GM12874 (cell line): ENCODE data around the gene PDCD2.

Experiments
- TF ChIP-seq, protein P1 (sequence below): IDR thresholded peaks from 2 replicates; pipeline ENCODE4 v1.5.1; 2011; ENCODE audit warnings: low read depth, mild to moderate bottlenecking, control low read depth, low read length, moderate library complexity; ENCODE audit not compliant: insufficient read depth

PDCD2 gene, protein sequence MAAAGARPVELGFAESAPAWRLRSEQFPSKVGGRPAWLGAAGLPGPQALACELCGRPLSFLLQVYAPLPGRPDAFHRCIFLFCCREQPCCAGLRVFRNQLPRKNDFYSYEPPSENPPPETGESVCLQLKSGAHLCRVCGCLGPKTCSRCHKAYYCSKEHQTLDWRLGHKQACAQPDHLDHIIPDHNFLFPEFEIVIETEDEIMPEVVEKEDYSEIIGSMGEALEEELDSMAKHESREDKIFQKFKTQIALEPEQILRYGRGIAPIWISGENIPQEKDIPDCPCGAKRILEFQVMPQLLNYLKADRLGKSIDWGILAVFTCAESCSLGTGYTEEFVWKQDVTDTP

GRCh38 chr6:170584181-170584953 lies at the start of gene PDCD2:
TSS of gene PDCD2 (minus strand) at chr6:170584637. CDS start at chr6:170584581, 56 bp downstream.
- TF ChIP-seq, protein P1, sequence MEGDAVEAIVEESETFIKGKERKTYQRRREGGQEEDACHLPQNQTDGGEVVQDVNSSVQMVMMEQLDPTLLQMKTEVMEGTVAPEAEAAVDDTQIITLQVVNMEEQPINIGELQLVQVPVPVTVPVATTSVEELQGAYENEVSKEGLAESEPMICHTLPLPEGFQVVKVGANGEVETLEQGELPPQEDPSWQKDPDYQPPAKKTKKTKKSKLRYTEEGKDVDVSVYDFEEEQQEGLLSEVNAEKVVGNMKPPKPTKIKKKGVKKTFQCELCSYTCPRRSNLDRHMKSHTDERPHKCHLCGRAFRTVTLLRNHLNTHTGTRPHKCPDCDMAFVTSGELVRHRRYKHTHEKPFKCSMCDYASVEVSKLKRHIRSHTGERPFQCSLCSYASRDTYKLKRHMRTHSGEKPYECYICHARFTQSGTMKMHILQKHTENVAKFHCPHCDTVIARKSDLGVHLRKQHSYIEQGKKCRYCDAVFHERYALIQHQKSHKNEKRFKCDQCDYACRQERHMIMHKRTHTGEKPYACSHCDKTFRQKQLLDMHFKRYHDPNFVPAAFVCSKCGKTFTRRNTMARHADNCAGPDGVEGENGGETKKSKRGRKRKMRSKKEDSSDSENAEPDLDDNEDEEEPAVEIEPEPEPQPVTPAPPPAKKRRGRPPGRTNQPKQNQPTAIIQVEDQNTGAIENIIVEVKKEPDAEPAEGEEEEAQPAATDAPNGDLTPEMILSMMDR, result no peak

DNA sequence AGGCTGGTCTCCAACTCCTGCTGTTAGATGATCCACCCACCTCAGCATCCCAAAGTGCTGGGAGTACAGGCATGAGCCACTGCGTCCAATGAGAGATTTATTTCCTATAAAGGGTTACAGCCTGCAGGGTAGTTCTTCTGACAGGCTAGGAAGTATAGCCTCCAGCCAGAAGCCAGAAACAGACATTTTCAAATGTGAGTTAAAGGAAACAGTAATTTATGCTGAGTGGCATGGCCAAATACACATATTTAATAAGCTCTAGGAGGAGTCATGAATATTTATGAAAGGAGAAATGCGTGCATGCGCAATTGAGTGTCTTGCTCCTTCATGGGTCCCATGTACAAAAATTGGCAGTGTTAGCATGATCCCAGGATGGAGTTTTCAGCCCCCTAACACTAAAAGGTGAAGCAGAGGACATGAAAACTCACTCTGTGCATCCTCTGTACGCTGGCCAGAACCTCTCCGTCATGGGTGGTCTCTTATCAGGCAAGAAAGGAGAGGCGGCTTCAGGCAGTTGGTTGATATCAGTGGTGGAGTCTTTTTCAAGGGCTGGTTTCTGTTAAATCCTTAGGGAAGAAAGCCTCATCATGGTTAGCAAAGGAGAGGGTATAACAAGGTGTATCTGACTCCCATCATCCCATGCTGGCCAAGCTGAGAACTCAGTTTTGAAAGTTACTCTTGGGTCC lies 21.3 kb upstream of the PDCD2 start:
- TF ChIP-seq, protein P1, result no peak

GRCh38 chr6:170597278-170597677 lies 12.8 kb upstream of the PDCD2 start:
- TF ChIP-seq, protein P1, result no peak

GRCh38 chr6:170596426-170596825 lies 12.0 kb upstream of the PDCD2 start:
- TF ChIP-seq, protein P1, result no peak

DNA sequence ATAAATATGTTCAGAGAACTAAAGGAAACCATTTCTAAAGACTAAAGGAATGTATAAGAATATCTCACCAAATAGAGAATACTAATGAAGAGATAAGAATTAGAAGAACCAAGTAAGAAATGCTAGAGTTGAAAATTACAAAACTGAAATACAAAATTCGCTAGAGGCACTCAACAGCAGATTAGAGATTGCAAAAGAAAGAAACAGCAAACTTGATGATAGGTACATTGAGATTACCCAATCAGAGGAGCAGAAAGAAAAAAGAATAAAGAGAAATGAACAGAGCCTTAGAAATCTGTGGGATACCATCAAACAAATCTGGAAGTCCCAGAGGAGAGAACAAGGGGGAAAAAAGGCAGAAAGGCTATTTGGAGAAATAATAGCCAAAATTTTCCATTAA lies 6.3 kb upstream of the PDCD2 start:
- TF ChIP-seq, protein P1, result no peak

DNA sequence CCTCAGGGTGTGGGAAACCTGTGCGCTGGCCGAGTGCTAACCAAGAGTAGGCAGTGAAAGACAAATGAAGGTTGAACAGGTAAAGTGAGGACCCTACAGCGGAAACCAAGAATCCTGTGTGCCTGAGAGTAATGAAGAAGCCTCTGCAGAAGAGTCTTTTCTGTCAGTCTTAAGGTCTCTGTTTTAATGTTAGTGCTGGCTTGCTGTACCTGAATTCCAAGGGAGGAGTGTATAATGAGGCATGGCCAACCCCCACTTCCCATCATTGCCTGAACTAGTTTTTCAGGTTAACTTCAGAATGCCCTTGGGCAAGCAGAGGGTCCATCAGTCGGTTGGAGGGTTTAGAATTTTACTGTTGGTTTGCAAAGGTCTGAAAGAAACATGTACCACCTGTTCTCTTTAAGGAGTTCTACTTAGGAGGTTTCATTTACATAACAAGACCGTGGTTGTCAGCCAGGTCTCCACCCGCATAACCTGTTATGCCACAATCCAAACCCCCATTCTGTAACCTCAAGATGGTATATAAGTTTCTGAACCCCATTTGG lies 589 bp upstream of the PDCD2 start:
- TF ChIP-seq, protein P1, result no peak

DNA sequence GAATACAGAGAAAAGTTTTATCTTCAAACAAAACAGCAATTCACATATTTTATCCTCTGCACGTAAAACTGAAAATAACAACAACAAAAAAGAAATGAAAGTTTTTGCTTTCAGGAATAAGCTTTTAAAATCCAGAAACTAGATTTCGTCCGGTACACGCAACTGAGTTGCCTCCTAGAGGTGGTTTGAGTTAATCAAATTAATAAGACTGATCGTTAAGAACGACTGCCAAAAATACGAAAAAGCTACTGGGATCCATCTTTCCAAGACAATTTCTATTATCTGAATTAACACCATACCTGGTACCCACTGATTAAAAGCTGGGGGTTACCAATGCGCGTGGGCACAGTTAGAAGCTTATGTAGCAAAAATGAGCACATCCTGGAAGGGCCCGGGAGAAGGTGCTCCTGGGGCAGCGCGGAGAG lies 669 bp downstream of the PDCD2 start:
- TF ChIP-seq, protein P1, result no peak
